GM23338 (cell line): Measurements from ENCODE around the gene CDK5RAP2. TPM values are rescaled to one million over a fixed set of nuclear protein-coding genes. Genes with fewer than 3 reads are reported as not detected.

ENCODE experiments used
- ATAC-seq: fragments of 200-7000 bp; cut with Tn5 transposase; 3 replicates; pipeline ENCODE4 v1.9.1; 2020
- DNase-seq: peaks from one replicate; pipeline ENCODE4 v3.0.0-alpha.2; 2015; ENCODE audit warnings: low spot score
- H2AFZ ChIP-seq: fragments of 200-600 bp; sonication (generic); 2 replicates; pipeline ENCODE4 v1.8.0; 2016; ENCODE audit warnings: antibody characterized with exemption, mild to moderate bottlenecking, moderate library complexity
- H3F3A ChIP-seq: fragments of 200-600 bp; sonication (generic); replicated peaks from 2 replicates; pipeline ENCODE4 v1.8.0; 2017; ENCODE audit warnings: antibody characterized with exemption, mixed run types, low read depth
- H3K27ac ChIP-seq: fragments of 200-600 bp; sonication (generic); 2 replicates; pipeline ENCODE4 v1.6.1; 2016; ENCODE audit warnings: low read depth
- H3K27me3 ChIP-seq: fragments of 200-600 bp; sonication (generic); 2 replicates; pipeline ENCODE4 v1.8.0; 2016; ENCODE audit warnings: mild to moderate bottlenecking, mixed run types, moderate library complexity; ENCODE audit not compliant: insufficient read depth
- H3K36me3 ChIP-seq: fragments of 200-600 bp; sonication (generic); 2 replicates; pipeline ENCODE4 v1.8.0; 2016; ENCODE audit warnings: mild to moderate bottlenecking; ENCODE audit not compliant: insufficient read depth
- H3K4me1 ChIP-seq: fragments of 200-600 bp; sonication (generic); 2 replicates; pipeline ENCODE4 v1.8.0; 2016; ENCODE audit warnings: mild to moderate bottlenecking, moderate library complexity; ENCODE audit not compliant: insufficient read depth
- H3K4me2 ChIP-seq: fragments of 200-600 bp; sonication (generic); 2 replicates; pipeline ENCODE4 v1.7.1; 2017; ENCODE audit warnings: mixed run types
- H3K4me3 ChIP-seq: fragments of 200-600 bp; sonication (generic); 2 replicates; pipeline ENCODE4 v1.6.1; 2016; ENCODE audit warnings: mixed run types
- H3K79me2 ChIP-seq: fragments of 200-600 bp; sonication (generic); replicated peaks from 2 replicates; pipeline ENCODE4 v1.8.0; 2017; ENCODE audit warnings: mild to moderate bottlenecking; ENCODE audit not compliant: insufficient read depth
- H3K9me2 ChIP-seq: fragments of 200-600 bp; sonication (generic); 2 replicates; pipeline ENCODE4 v1.8.0; 2017; ENCODE audit not compliant: insufficient read depth
- H4K20me1 ChIP-seq: fragments of 200-600 bp; sonication (generic); replicated peaks from 2 replicates; pipeline ENCODE4 v1.8.0; 2017; ENCODE audit warnings: mild to moderate bottlenecking; ENCODE audit not compliant: insufficient read depth
- H3K27ac Mint-ChIP-seq: 2 replicates; pipeline ENCODE4 v1.8.0; 2020; ENCODE audit warnings: inconsistent platforms, mild to moderate bottlenecking, moderate library complexity, mixed read lengths
- H3K27me3 Mint-ChIP-seq: 3 replicates; pipeline ENCODE4 v1.8.0; 2022; ENCODE audit warnings: low read depth, mild to moderate bottlenecking, moderate library complexity, mixed read lengths, inconsistent platforms; ENCODE audit not compliant: insufficient read depth, poor library complexity
- H3K36me3 Mint-ChIP-seq: 3 replicates; pipeline ENCODE4 v1.8.0; 2021; ENCODE audit warnings: low read depth, mild to moderate bottlenecking, inconsistent platforms, moderate library complexity, mixed read lengths
- H3K4me1 Mint-ChIP-seq: 3 replicates; pipeline ENCODE4 v1.8.0; 2020; ENCODE audit warnings: mild to moderate bottlenecking, inconsistent platforms, mixed read lengths
- H3K4me3 Mint-ChIP-seq: 3 replicates; pipeline ENCODE4 v1.8.0; 2021; ENCODE audit warnings: moderate library complexity, mild to moderate bottlenecking, inconsistent platforms, mixed read lengths
- H3K9me3 Mint-ChIP-seq: 3 replicates; pipeline ENCODE4 v1.8.0; 2020; ENCODE audit warnings: moderate library complexity, mild to moderate bottlenecking, inconsistent platforms, mixed read lengths
- CREB1 ChIP-seq: fragments of 250-450 bp; sonication (Bioruptor Pico); IDR thresholded peaks from 2 replicates; pipeline ENCODE4 v1.5.0; 2020; ENCODE audit warnings: low read depth, mild to moderate bottlenecking, moderate library complexity
- ETS1 ChIP-seq: IDR thresholded peaks from 2 replicates; pipeline ENCODE4 v1.6.1; 2016; ENCODE audit warnings: antibody characterized with exemption
- EZH2 ChIP-seq: fragments of 200-600 bp; sonication (generic); IDR thresholded peaks from one replicate; pipeline ENCODE4 v1.8.0; 2017; ENCODE audit warnings: antibody characterized with exemption, mild to moderate bottlenecking, low read depth; ENCODE audit not compliant: unreplicated experiment
- EZH2phosphoT487 ChIP-seq: fragments of 200-600 bp; sonication (generic); IDR thresholded peaks from one replicate; pipeline ENCODE4 v1.8.1; 2018; ENCODE audit warnings: antibody characterized with exemption; ENCODE audit not compliant: unreplicated experiment
- JUNB ChIP-seq: IDR thresholded peaks from one replicate; pipeline ENCODE4 v1.6.1; 2016; ENCODE audit warnings: antibody characterized with exemption; ENCODE audit not compliant: unreplicated experiment
- NANOG ChIP-seq: IDR thresholded peaks from 2 replicates; pipeline ENCODE4 v1.6.1; 2016; ENCODE audit warnings: antibody characterized with exemption, borderline replicate concordance
- POLR2AphosphoS5 ChIP-seq: IDR thresholded peaks from 2 replicates; pipeline ENCODE4 v1.6.1; 2016; ENCODE audit warnings: antibody characterized with exemption, low read depth
- REST ChIP-seq: IDR thresholded peaks from one replicate; pipeline ENCODE4 v1.6.1; 2018; ENCODE audit warnings: antibody characterized with exemption; ENCODE audit not compliant: unreplicated experiment
- STAT1 ChIP-seq: IDR thresholded peaks from one replicate; pipeline ENCODE4 v1.6.1; 2016; ENCODE audit warnings: antibody characterized with exemption; ENCODE audit not compliant: unreplicated experiment
- ZNF114 ChIP-seq: fragments of 250-450 bp; sonication (Bioruptor Pico); IDR thresholded peaks from 2 replicates; pipeline ENCODE4 v1.5.0; 2020; ENCODE audit warnings: mild to moderate bottlenecking, moderate library complexity
- ZNF331 ChIP-seq: fragments of 250-450 bp; sonication (Bioruptor Pico); IDR thresholded peaks from 2 replicates; pipeline ENCODE4 v1.5.0; 2020; ENCODE audit warnings: low read depth, mild to moderate bottlenecking, moderate library complexity
- ZNF462 ChIP-seq: fragments of 250-450 bp; sonication (Bioruptor Pico); IDR thresholded peaks from 2 replicates; pipeline ENCODE4 v1.5.0; 2020; ENCODE audit warnings: mild to moderate bottlenecking, moderate library complexity
- polyA plus RNA-seq: library from polyadenylated mRNA; unstranded; fragments of >200 nt; fragmentation: Nextera tagmentation; extraction: Ambion mirVana; gene quantifications from 2 replicates; pipeline ENCODE4 v1.2.1, GENCODE V29; 2016
- total RNA-seq: library from RNA; depleted of rRNA; stranded (reverse); fragments of >200 nt; shearing (Covaris generic); gene quantifications from 2 replicates; pipeline ENCODE4 v1.2.3, GENCODE V29; 2014
- TF ChIP-seq, protein P1 (sequence below), 2 experiments: fragments of 200-600 bp in 1 of 2; sonication (generic) in 1 of 2; conservative IDR thresholded peaks; 2 replicates each; pipeline versions ENCODE4 v1.5.1 to v1.6.1; 2016 to 2017; ENCODE audit warnings: antibody characterized with exemption in 2 of 2, low read depth in 2 of 2, mild to moderate bottlenecking in 2 of 2, moderate library complexity in 1 of 2

The CDK5RAP2 gene
- total and polyA plus RNA-seq, 2 experiments from 2014 or later: 50.7 to 65.7 TPM

DNA sequence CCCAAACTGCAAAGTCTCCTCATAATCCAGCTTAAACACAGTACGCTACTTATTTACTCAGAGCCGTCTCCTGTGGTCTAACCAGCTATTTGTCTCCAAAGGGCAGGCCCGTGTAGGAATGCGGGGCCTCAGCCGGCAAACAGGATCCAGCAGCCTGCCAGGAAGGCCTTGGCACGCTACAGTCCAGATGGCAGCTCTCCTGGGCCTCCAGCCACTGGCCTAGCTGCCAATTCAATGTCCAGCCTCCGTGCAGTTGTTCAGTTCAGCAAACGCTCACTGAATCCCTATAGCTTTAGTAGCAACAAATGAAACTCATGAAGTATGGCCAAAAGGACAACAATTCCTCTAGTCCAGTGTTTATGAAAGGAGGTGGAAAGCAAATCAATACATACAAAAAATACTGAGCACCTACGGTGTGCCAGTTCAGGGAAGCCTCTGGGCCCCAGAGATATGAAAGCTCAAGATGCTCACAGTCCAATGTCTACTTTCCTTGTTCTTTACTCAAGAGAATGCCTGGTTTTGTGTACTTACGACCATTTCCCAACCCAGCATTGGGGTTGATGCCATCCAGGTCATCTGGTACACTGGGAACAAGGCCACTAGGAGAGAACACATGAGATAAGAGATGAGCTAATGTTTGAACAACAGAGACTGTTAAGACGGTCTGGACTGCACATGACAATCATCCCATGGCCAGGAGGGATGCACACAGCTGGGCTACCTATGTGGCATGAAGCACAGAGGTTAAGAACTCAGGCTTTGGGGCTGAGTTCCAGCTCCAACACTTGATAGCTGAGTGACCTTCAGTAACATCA is 8.3 kb downstream of the CDK5RAP2 start:
- Histone ChIP-seq H3K79me2 (peaks cover 58% of the 10 kb centered on the region), H2AFZ (no peak overlapping the region)
- ATAC-seq: no peak

More for the DNA sequence above, 8.3 kb downstream of the CDK5RAP2 start:
- H3K36me3 ChIP-seq: peaks cover 45% of the 10 kb centered on the region
- Mint-ChIP-seq H3K36me3 (peaks cover 41% of the 10 kb centered on the region), H3K4me3 (no peak overlapping the region), H3K9me3 (no peaks in the 10 kb centered on the region), H3K27ac (no peak overlapping the region), H3K4me1 (no peaks in the 10 kb centered on the region), H3K27me3 (no peaks in the 10 kb centered on the region)
- H3F3A ChIP-seq: no peaks in the 10 kb centered on the region
- peaks cover 31% of the 10 kb centered on the region for H4K20me1 ChIP-seq
- no peak for TF ChIP-seq ZNF462 (CRISPR knock-in tag)
- TF ChIP-seq JUNB: no peak
- no peak for TF ChIP-seq EZH2phosphoT487
- TF ChIP-seq ZNF331: no peak
- no peak for TF ChIP-seq NANOG
- no peak for TF ChIP-seq REST
- TF ChIP-seq CREB1 (CRISPR knock-in tag): no peak
- TF ChIP-seq, protein P1, sequence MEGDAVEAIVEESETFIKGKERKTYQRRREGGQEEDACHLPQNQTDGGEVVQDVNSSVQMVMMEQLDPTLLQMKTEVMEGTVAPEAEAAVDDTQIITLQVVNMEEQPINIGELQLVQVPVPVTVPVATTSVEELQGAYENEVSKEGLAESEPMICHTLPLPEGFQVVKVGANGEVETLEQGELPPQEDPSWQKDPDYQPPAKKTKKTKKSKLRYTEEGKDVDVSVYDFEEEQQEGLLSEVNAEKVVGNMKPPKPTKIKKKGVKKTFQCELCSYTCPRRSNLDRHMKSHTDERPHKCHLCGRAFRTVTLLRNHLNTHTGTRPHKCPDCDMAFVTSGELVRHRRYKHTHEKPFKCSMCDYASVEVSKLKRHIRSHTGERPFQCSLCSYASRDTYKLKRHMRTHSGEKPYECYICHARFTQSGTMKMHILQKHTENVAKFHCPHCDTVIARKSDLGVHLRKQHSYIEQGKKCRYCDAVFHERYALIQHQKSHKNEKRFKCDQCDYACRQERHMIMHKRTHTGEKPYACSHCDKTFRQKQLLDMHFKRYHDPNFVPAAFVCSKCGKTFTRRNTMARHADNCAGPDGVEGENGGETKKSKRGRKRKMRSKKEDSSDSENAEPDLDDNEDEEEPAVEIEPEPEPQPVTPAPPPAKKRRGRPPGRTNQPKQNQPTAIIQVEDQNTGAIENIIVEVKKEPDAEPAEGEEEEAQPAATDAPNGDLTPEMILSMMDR (conservative IDR thresholded peaks at IDR 0.05; ENCODE audit: low read depth in 2 of 2): no peak
- TF ChIP-seq ZNF114 (CRISPR knock-in tag): no peak
- no peak for TF ChIP-seq POLR2AphosphoS5
- no peak for TF ChIP-seq ETS1
- no peak for TF ChIP-seq STAT1
- TF ChIP-seq EZH2: no peak
- no peak overlapping the region for H3K4me3 ChIP-seq
- H3K27me3 ChIP-seq: no peaks in the 10 kb centered on the region
- no peak overlapping the region for H3K27ac ChIP-seq
- no peaks in the 10 kb centered on the region for H3K9me2 ChIP-seq
- no peak overlapping the region for H3K4me2 ChIP-seq
- DNase-seq: no peak
- H3K4me1 ChIP-seq: no peaks in the 10 kb centered on the region
